HG02610 (cell line): ENCODE data around the gene KIF5C.

ENCODE experiments used
- ATAC-seq: cut with Tn5 transposase; IDR thresholded peaks from one replicate; pipeline ENCODE4 v1.9.1; 2021; ENCODE audit warnings: mild to moderate bottlenecking, moderate library complexity; ENCODE audit not compliant: unreplicated experiment

The KIF5C gene

GRCh38 chr2:149068996-149069888 lies 194.2 kb downstream of the KIF5C start:
- ATAC-seq, result no peak

GRCh38 chr2:149070681-149071320 lies 195.8 kb downstream of the KIF5C start:
- ATAC-seq, result no peak

- no peak for ATAC-seq
Measured at GRCh38 chr2:149075105-149075504, 200.1 kb downstream of the KIF5C start.

- ATAC-seq, result no peak
Measured at GRCh38 chr2:149075853-149076252, 200.8 kb downstream of the KIF5C start.
